HG02870 (cell line): ENCODE measurements around the gene PLIN1.

Experiments
- ATAC-seq: cut with Tn5 transposase; IDR thresholded peaks from one replicate; pipeline ENCODE4 v1.9.1; 2021; ENCODE audit warnings: mild to moderate bottlenecking, moderate library complexity; ENCODE audit not compliant: unreplicated experiment

The PLIN1 gene

GRCh38 chr15:89672221-89673164, 6.7 kb downstream of the PLIN1 start:
- ATAC-seq: no peak

- ATAC-seq: no peak
Measured at GRCh38 chr15:89671687-89672086, 7.5 kb downstream of the PLIN1 start.

GRCh38 chr15:89670971-89671560, 8.1 kb downstream of the PLIN1 start:
- no peak for ATAC-seq

GRCh38 chr15:89669941-89670340, 9.2 kb downstream of the PLIN1 start:
- no peak for ATAC-seq

- ATAC-seq: no peak
Measured at GRCh38 chr15:89669309-89669865, 9.8 kb downstream of the PLIN1 start.

- ATAC-seq: no peak
Measured at GRCh38 chr15:89668171-89668570, 11.0 kb downstream of the PLIN1 start.

- no peak for ATAC-seq
Measured at GRCh38 chr15:89667706-89667960, 11.5 kb downstream of the PLIN1 start.

GRCh38 chr15:89666858-89667705, 12.1 kb downstream of the PLIN1 start:
- ATAC-seq: no peak

- no peak for ATAC-seq
Measured at GRCh38 chr15:89666184-89666857, 12.8 kb downstream of the PLIN1 start.

- no peak for ATAC-seq
Measured at GRCh38 chr15:89665449-89666181, 13.6 kb downstream of the PLIN1 start.

GRCh38 chr15:89664441-89665350, 14.5 kb downstream of the PLIN1 start:
- ATAC-seq: no peak

- ATAC-seq: no peak
Measured at GRCh38 chr15:89662893-89663626, 16.1 kb downstream of the PLIN1 start.

GRCh38 chr15:89660556-89660955, 18.6 kb downstream of the PLIN1 start:
- ATAC-seq: no peak

GRCh38 chr15:89659295-89659694, 19.9 kb downstream of the PLIN1 start:
- ATAC-seq: no peak

GRCh38 chr15:89657686-89658200, 21.4 kb downstream of the PLIN1 start:
- no peak for ATAC-seq

GRCh38 chr15:89656116-89656815, 22.9 kb downstream of the PLIN1 start:
- ATAC-seq: no peak
